Ishikawa (cell line): ENCODE measurements around the gene OTUD4.

Experiments
- CEBPB ChIP-seq: IDR thresholded peaks from 2 replicates; pipeline ENCODE4 v1.6.1; 2012
- CREB1 ChIP-seq: IDR thresholded peaks from 2 replicates; pipeline ENCODE4 v1.6.1; 2012; ENCODE audit warnings: low read depth
- EGR1 ChIP-seq: IDR thresholded peaks from 2 replicates; pipeline ENCODE4 v1.6.1; 2012
- EP300 ChIP-seq: IDR thresholded peaks from 2 replicates; pipeline ENCODE4 v1.6.1; 2012; ENCODE audit warnings: borderline replicate concordance
- FOXM1 ChIP-seq: IDR thresholded peaks from 2 replicates; pipeline ENCODE4 v1.6.1; 2012; ENCODE audit warnings: low read depth, borderline replicate concordance
- MAX ChIP-seq: IDR thresholded peaks from 2 replicates; pipeline ENCODE4 v1.6.1; 2012
- NFIC ChIP-seq: IDR thresholded peaks from 2 replicates; pipeline ENCODE4 v1.6.1; 2012
- RAD21 ChIP-seq: IDR thresholded peaks from 2 replicates; pipeline ENCODE4 v1.6.1; 2012; ENCODE audit warnings: low read depth
- TAF1 ChIP-seq: IDR thresholded peaks from 2 replicates; pipeline ENCODE4 v1.6.1; 2012; ENCODE audit warnings: low read depth, mild to moderate bottlenecking
- TCF12 ChIP-seq: IDR thresholded peaks from 2 replicates; pipeline ENCODE4 v1.6.1; 2012; ENCODE audit warnings: low read depth
- TEAD4 ChIP-seq: IDR thresholded peaks from 2 replicates; pipeline ENCODE4 v1.6.1; 2012
- USF1 ChIP-seq: IDR thresholded peaks from 2 replicates; pipeline ENCODE4 v1.6.1; 2012
- YY1 ChIP-seq: IDR thresholded peaks from 2 replicates; pipeline ENCODE4 v1.6.1; 2012; ENCODE audit warnings: low read depth
- TF ChIP-seq, protein P1 (sequence below): IDR thresholded peaks from 2 replicates; pipeline ENCODE4 v1.6.1; 2012; ENCODE audit warnings: low read depth, mild to moderate bottlenecking

- TF ChIP-seq FOXM1, result no peak
- TF ChIP-seq TCF12, result no peak
- no peak for TF ChIP-seq CEBPB
- TF ChIP-seq, protein P1, sequence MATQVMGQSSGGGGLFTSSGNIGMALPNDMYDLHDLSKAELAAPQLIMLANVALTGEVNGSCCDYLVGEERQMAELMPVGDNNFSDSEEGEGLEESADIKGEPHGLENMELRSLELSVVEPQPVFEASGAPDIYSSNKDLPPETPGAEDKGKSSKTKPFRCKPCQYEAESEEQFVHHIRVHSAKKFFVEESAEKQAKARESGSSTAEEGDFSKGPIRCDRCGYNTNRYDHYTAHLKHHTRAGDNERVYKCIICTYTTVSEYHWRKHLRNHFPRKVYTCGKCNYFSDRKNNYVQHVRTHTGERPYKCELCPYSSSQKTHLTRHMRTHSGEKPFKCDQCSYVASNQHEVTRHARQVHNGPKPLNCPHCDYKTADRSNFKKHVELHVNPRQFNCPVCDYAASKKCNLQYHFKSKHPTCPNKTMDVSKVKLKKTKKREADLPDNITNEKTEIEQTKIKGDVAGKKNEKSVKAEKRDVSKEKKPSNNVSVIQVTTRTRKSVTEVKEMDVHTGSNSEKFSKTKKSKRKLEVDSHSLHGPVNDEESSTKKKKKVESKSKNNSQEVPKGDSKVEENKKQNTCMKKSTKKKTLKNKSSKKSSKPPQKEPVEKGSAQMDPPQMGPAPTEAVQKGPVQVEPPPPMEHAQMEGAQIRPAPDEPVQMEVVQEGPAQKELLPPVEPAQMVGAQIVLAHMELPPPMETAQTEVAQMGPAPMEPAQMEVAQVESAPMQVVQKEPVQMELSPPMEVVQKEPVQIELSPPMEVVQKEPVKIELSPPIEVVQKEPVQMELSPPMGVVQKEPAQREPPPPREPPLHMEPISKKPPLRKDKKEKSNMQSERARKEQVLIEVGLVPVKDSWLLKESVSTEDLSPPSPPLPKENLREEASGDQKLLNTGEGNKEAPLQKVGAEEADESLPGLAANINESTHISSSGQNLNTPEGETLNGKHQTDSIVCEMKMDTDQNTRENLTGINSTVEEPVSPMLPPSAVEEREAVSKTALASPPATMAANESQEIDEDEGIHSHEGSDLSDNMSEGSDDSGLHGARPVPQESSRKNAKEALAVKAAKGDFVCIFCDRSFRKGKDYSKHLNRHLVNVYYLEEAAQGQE, result no peak
- no peak for TF ChIP-seq TEAD4
- TF ChIP-seq TAF1, result no peak
- TF ChIP-seq YY1, result no peak
- no peak for TF ChIP-seq RAD21
- no peak for TF ChIP-seq MAX
- no peak for TF ChIP-seq CREB1
- no peak for TF ChIP-seq EP300
- TF ChIP-seq EGR1, result no peak
- no peak for TF ChIP-seq NFIC
- no peak for TF ChIP-seq USF1
Observed at GRCh38 chr4:145099653-145100052, 80.7 kb downstream of the OTUD4 start.
